GM21526 (cell line): Measurements from ENCODE around the gene SAE1.
"Not testable (repeated sequence)": the region's sequence is repeated elsewhere in the genome, so short reads cannot be mapped to it uniquely, and the experiment has no call there.

Experiments
- ATAC-seq: cut with Tn5 transposase; IDR thresholded peaks from one replicate; pipeline ENCODE4 v1.9.1; 2021; ENCODE audit warnings: moderate library complexity; ENCODE audit not compliant: unreplicated experiment, low FRiP score

SAE1 gene

DNA sequence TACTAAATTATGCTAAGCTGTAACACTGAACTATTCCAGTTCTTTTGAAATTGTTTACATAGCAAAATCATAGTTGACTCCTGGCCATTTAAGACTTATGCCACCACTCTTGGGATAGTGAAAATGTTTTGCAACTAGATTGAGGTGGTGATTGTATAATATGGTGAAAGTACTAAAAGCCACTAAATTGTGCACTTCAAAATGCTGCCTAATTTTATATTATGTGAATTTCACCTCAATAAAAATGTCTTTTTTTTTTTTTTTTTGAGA, 5.0 kb upstream of the SAE1 start:
- ATAC-seq = no peak

DNA sequence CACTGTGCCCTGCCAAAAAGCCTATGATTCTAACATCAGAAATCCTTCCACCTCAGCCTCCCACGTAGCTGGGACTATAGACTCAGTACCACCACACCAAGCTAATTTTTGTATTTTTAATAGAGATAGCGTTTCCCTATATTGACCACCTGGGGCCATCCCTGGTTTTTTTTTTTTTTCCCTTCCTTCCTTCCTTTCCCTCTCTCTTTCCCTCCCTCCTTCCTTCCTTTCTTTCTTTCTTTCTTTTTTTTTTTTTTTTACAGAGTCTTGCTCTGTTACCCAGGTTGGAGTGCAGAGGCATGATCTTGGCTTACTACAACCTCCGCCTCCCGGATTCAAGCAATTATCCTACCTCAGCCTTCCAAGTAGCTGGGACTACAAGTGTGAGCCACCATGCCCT, 1.1 kb upstream of the SAE1 start:
- ATAC-seq = no peak

DNA sequence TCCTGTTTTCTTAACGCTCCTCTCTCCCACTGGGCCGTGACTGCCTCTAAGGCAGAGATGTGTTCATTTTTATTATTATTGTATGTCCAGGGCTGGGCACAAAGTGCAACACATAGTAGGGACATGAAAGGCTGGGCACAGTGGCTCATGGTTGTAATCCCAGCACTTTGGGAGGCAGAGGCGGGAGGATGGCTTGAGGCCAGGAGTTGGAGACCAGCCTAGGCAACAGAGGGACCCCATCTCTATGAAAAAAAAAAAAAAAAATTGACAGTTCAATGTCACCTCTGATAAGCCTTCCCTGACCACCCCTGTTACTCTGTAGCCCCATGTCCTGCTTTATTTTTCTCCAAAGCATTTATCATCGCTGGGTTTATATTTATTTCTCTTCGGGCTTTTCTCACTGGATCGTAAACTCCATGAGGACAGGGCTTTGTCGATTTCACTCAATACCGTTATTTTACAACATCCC, 481 bp upstream of the SAE1 start:
- no peak for ATAC-seq

DNA sequence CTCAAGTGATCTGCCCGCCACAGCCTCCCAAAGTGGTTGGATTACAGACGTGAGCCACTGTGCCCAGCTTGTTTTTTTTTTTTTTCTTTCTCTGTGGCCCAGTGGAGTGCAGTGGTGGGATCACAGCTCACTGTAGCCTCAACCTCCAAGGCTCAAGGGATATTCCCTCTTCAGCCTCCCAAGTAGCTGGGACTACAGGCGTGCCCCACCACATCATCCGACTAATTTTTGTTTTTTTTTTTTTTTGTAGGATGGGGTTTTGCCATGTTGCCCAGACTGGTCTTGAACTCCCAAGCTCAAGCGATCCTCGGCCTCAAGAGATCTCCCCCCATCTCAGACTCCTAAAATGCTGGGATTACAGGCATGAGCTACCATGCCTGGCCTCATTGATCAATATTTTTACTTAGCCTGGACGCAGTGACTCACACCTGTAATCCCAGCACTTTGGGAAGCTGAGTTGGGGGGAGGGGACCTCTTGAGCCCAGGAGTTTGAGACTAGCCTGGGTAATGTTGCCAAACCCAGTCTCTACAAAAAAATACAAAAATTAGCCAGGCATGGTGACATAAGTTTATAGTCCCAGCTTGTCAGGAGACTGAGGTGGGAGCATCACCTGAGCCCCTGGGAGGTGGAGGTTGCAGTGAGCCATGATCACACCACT, 1.7 kb downstream of the SAE1 start:
- ATAC-seq = no peak

DNA sequence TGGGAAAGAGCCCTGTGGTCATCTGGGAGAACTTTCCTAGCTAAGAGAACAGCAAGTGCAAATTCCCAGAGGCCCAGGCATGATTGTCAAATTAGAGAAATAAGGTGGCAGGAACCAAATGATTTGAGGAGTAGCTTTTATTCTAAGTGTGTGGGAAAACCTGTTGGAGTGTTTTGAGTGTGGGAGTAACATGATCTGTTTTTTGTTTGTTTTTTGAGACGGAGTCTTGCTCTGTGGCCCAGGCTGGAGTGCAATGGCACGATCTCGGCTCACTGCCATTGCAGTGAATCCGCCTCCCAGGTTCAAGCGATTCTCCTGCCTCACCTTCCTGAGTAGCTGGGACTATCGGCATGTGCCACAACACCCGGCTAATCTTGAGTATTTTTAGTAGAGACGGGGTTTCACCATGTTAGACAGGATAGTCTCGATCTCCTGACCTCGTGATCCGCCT, 2.4 kb downstream of the SAE1 start:
- ATAC-seq = no peak

DNA sequence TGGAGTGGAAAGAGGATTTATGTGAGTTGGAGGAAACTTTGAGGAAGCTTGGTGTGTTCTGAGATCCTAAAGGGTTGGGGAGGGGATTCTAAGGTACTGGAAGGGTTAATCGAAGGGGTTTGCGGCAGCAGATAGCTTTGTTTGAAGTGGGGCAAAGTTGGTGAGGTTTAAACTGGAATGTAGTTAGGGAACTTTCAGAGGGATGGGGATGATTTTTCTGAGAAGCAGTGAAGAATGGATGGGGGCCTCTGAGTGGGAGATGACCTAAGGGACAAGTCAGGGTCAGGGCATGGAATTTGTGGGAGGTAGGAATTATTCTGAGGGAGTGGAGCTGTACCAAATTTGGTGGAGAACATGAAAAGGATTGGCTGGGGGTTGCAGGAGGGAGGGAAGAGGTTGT, 3.9 kb downstream of the SAE1 start:
- no peak for ATAC-seq

DNA sequence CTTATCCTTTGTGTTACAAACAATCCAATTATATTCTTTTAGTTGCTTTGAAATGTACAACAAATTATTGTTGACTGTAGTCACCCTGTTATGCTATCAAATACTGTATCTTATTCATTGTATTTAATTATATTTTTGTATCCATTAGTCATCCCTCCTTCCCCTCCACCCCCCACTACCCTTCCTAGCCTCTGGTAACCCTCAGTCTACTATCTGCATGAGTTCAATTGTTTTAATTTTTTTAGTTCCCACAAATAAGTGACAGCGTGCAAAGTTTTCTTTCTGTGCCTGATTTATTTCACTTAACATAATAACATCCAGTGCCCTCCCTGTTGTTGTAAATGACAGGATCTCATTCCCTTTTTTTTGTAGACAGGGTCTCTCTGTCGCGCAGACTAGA, 4.5 kb downstream of the SAE1 start:
- ATAC-seq = no peak

DNA sequence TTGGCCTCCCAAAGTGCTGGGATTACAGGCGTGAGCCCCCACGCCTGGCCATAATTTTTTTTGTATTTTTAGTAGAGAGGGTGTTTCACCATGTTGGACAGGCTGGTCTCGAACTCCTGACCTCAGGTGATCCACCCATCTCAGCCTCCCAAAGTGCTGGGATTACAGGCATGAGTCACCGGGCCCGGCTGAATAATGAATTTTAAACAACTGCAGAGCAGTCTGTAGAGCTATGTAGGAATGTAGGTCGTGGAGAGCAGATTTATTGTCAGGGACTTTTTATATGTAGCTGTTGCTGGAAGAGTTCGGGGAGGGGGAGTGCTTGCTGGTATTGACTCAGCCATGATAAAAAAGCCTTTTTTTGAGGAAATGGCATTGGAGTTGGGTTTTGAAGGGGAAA, 10.6 kb downstream of the SAE1 start:
- not testable (repeated sequence) for ATAC-seq

DNA sequence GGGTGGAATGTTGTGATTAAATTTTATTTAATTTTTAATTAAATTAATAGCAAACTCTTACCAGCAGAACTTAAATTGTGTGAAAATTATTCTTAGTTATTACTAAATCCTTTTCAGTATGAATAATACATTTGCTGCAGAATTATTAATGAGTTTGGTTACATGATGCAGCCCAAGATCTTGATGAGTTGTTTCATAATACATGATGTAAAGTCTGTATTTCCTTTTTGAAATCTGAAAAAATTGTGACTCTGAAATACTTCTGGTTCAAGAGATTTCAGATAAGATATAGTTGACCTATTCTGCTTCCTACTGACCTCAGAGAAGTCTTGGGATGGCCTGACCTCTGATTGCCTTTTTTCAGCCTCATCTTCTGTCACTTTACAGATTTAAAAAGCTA, 11.1 kb downstream of the SAE1 start:
- no peak for ATAC-seq

DNA sequence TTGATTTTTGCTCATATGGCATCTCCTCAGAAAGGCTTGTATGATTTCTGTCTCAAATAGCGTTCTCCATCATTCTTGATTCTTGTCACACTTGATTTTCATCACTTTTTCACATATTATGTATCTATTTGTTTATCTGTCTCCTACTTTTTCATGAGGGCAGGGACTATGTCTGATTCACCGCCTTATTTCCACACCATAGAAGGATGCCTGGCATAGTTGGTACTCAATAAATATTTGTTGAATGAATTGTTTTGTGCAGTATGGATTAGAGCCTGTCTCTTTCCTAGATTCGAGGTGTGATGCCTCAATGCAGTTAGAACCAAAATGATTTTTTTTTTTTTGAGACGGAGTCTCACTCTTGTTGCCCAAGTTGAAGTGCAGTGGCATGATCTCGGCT, 12.1 kb downstream of the SAE1 start:
- no peak for ATAC-seq

DNA sequence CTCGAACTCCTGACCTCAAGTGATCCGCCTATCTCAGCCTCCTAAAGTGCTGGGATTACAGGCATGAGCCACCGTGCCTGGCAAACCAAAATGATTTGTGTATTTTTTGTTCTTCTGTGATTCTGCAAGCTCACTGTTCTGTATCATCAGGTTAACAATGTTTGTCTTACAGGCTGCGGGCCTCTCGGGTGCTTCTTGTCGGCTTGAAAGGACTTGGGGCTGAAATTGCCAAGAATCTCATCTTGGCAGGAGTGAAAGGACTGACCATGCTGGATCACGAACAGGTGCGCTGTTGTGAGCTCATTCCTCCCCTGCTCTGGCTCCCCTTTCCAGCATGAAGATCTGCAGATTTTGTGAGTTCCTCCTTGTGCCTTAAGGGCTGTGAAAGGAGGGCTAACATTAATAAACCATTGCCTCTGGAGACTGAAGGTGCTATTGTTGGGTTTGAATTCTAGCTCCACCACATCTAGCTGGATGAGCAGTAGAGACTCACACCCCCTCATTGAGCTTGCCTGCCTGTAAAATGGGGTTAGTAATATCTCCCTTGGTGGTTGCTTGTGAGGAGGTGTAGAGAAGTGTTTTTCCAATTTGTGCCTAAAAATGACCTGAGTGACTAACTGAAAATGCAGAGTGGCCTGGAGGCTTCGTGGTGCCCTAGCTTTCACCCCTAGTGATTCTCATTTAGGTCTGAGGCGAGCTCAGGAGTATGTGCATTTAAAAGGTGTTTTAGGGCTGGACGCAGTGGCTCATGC, 12.9 kb downstream of the SAE1 start:
- ATAC-seq = no peak

DNA sequence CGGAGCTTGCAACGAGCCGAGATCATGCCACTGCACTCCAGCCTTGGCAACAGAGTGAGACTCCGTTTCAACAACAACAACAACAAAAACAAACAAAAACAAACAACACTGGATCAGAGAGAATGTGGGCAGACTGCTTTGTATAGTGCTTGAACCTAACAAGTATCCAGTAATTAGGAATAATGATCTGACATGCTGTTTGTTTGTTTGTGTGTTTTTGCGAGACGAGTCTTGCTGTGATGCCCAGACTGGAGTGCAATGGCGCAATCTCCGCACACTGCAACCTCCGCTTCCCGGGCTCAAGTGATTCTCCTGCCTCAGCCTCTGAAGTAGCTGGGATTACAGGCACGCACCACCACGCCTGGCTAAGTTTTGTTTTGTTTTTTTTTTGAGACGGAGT, 14.0 kb downstream of the SAE1 start:
- ATAC-seq = no peak

DNA sequence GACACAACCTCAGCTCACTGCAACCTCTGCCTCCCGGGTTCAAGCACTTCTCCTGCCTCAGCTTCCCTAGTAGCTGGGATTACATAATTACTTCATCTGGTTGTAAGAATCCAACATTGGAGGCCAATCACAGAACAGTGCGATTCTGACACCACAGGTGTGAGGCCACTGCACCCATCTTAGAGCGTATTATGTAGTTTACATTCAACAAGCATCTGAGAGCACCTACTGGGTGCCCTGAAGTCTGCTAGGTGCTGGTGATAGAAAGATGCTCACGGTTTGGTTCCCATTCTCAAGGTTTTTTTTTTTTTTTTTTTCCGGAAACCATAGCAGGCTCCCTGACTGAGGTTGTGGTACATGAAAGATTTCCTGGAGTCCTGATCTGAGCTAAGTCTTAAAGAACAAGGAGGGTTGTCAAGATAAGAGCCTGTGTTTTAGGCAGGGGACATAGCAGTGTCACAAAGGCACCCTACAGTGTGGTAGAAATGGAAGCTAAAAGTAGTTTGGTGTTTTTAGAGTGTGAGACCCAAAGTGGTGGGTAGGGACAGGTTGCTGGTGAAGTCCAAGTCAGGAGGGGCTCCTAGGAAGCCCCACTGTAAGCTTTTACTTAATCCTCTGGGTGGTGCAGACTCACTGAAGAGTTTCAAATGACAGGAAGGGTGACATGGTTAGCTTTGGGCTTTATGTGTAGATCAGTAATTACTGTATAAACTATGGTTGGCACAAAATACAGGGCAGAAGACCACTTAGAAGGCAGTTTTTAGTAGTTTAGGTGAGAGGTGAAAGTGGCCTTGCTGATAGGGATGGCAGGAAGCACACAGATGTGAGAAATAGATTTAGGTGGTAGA, 15.2 kb downstream of the SAE1 start:
- ATAC-seq = no peak

DNA sequence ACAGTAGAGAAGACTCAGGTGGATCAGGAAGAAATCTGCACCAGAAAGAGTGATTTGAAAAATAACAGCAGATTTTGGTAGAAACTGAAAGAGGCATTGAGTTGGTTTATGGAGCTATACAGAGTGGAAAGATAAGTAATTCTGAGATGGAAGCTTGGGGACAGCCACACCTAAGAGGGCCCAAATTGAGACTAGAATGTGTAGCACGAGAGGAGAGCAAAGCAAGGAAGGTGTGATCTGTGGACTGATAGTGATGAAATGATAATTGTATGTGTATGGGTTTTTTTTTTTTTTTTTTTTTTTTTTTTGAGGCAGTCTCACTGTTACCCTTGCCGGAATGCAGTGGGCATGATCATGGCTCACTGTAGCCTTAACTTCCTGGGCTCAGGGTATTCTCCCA, 16.3 kb downstream of the SAE1 start:
- no peak for ATAC-seq

DNA sequence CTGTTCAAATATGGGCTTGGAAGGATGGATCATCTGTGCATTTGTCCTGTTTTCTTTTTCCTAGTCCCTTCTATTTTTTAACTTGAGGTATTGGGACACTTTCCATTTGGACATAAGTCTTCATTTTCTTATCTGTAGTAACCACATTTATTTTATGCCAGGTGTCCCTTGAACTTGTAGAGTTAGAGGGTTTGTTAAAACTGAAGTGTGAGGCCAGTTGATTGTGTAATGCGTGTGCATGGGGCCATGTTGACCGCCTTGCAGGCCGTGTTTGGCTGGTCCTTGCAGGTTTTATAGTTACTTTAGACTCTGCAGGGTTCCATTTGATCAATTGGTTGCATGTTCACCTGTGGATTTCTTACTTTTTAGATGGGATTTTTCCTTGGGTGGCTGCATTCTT, 21.0 kb downstream of the SAE1 start:
- ATAC-seq = no peak

DNA sequence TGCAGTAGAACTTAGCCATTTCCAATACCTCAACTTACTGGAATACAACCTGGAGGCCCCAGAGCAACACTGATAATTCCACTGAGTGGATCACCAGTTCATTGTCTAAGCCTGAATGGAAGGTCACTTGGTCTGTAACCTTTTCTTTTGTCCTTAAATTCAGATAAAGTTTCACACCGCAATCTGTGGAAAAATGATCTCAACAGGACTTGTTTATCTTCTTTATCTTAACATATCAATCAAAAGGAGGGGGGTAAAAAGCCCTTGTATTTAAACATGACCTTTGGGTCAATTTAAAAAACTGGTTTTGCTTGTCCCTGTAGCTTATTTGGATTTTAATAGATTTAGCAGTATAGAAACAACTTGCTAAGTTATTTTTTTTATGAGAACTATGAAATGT, 21.6 kb downstream of the SAE1 start:
- ATAC-seq = no peak

DNA sequence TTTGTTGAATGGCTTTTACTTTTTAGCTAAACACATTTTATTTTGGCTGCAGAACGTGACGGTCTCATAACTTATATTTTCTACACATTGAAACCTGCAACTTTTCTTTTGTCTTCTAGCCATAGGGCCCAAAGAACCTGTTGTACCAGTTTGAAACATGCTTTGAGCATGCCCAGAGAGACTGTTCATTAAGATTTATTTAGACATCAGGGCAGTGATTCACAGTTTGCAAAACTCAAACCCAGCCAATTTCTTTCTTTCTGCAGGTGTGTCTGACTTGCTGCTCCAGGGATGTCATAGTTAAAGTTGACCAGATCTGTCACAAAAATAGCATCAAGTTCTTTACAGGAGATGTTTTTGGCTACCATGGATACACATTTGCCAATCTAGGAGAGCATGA, 22.0 kb downstream of the SAE1 start:
- no peak for ATAC-seq

DNA sequence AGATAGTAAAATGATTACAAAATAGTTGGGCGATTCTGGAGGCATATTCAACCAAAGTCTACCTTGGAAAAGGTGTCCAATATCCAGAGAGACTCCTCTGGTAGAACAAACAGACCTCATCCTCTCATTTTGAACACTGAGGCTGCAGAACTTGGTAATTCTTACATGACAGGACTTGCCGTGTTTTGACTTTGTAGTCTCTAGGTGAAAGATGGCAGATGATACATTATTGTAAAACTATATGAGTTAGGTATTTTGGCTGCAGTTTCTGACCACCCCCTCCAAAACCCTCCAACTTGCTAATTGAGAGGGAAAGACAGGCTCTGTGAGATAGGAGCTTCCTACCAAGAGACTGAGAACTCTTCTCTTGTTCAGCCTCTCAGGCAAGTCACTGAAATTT, 22.6 kb downstream of the SAE1 start:
- ATAC-seq = no peak

DNA sequence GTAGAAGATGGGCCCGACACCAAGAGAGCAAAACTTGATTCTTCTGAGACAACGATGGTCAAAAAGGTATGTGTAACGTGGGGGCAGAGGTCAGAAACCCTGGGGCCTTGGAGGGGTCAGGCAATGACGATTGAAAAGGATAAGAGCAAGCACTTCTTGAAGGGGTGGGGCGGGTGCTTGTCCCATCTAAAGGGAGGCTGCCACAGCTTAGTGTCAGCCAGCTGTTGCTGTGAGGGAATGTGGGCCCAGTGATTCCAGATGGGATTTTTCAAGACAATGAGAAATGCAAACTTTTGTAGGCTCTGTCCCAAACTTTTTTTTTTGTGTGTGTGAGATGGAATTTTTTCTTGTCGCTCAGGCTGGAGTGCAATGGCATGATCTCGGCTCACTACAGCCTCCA, 24.5 kb downstream of the SAE1 start:
- ATAC-seq = no peak

DNA sequence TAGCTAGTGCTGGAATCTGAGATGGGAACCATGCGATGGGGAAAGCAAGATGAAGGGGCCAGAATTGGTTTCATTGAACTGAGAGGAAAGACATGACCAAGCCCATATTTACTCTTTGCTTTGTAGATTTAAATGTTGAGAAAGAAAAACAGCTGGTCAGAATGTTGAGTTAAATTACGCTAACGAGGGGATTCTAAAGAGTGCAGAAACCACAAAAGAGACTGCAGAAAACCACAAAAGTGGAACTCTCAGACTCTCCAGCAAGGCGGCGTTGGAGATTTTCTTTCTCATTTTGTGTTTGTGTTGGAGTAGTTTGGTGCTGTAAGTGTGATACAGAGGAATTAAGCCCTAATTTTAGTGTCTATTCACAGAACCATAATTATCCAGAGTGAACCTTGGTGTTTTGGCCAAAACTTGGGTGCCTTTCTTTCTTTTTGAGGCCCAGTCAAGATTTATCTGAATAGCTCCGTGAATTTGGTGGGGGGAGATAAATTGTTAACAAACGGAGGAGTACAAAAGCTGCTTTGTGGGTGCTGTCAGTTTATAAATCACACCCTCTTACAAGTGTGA, 26.3 kb downstream of the SAE1 start:
- no peak for ATAC-seq
